GM12878 (cell line): Measurements from ENCODE around the gene SELENOP. TPM values are rescaled to one million over a fixed set of nuclear protein-coding genes. Genes with fewer than 3 reads are reported as not detected.

Experiments used
- ATAC-seq: fragments of 200-7000 bp; cut with Tn5 transposase; 3 replicates; pipeline ENCODE4 v1.9.1; 2020; ENCODE audit warnings: mild to moderate bottlenecking, moderate library complexity
- BruUV-seq: library from RNA; stranded (reverse); fragments of 400-500 nt; replicated peaks from 2 replicates; lab custom pipeline; 2021; lab: Mats Ljungman, UMichigan
- CTCF ChIA-PET: fragments of 300-600 bp; sonication (Branson Sonifier 250); formaldehyde crosslinking; extraction: SDS; loops from one replicate; lab custom pipeline; 2021; ENCODE audit warnings: inconsistent platforms; lab: Yijun Ruan, JAX
- POLR2A ChIA-PET: fragments of 350-600 bp; formaldehyde crosslinking; extraction: SDS; loops from one replicate; lab custom pipeline; 2021; ENCODE audit warnings: inconsistent platforms; lab: Charles Lee
- RAD21 ChIA-PET: fragments of 300-600 bp; sonication (Branson Sonifier 250); formaldehyde crosslinking; loops from one replicate; lab custom pipeline; 2023; ENCODE audit warnings: antibody characterized with exemption; ENCODE audit not compliant: unreplicated experiment; lab: Charles Lee
- SMC1A ChIA-PET: fragments of 300-600 bp; sonication (Branson Sonifier 250); formaldehyde crosslinking; loops from one replicate; lab custom pipeline; 2023; ENCODE audit not compliant: unreplicated experiment, uncharacterized antibody; lab: Charles Lee
- DNase-seq: peaks from one replicate; pipeline ENCODE4 v3.0.0-alpha.2; 2011; ENCODE audit warnings: low read depth, low spot score
- FAIRE-seq: peaks from 3 replicates; lab custom pipeline; 2011; peaks lifted over from hg19 to GRCh38; lab: Jason Lieb, UNC
- H2AFZ ChIP-seq: 2 replicates; pipeline ENCODE4 v1.6.0; 2011; ENCODE audit warnings: low read depth, low read length, control low read depth; ENCODE audit not compliant: control insufficient read depth
- H3K27ac ChIP-seq: 2 replicates; pipeline ENCODE4 v1.5.1; 2011; ENCODE audit warnings: control low read depth; ENCODE audit not compliant: control insufficient read depth, insufficient read depth
- H3K27me3 ChIP-seq, 2 experiments: replicated peaks in 1 of 2; 2 replicates each; pipeline versions ENCODE4 v1.6.0 to v1.6.1; 2011; ENCODE audit warnings: low read length in 1 of 2; ENCODE audit not compliant: control insufficient read depth in 2 of 2, insufficient read depth in 2 of 2
- H3K36me3 ChIP-seq, 2 experiments: 2 replicates each; pipeline ENCODE4 v1.5.1; 2011; ENCODE audit warnings: low read length in 1 of 2; ENCODE audit not compliant: control insufficient read depth in 2 of 2, insufficient read depth in 2 of 2
- H3K4me1 ChIP-seq: 2 replicates; pipeline ENCODE4 v1.6.1; 2011; ENCODE audit warnings: mild to moderate bottlenecking, low read length, moderate library complexity, mixed read lengths; ENCODE audit not compliant: control insufficient read depth, insufficient read depth
- H3K4me2 ChIP-seq: 2 replicates; pipeline ENCODE4 v1.6.0; 2011; ENCODE audit warnings: control low read depth; ENCODE audit not compliant: control insufficient read depth, insufficient read depth
- H3K4me3 ChIP-seq: fragments of 200-600 bp; sonication (generic); 2 replicates; pipeline ENCODE4 v1.5.1; 2016
- H3K79me2 ChIP-seq: 2 replicates; pipeline ENCODE4 v1.6.0; 2011; ENCODE audit warnings: low read length; ENCODE audit not compliant: control insufficient read depth, insufficient read depth
- H3K9ac ChIP-seq: 2 replicates; pipeline ENCODE4 v1.8.0; 2011; ENCODE audit warnings: low read length, control low read depth, mixed read lengths; ENCODE audit not compliant: control insufficient read depth, insufficient read depth
- H3K9me3 ChIP-seq: replicated peaks from 3 replicates; pipeline ENCODE4 v1.5.1; 2011; ENCODE audit warnings: mild to moderate bottlenecking, low read length; ENCODE audit not compliant: control insufficient read depth, insufficient read depth
- H4K20me1 ChIP-seq: 2 replicates; pipeline ENCODE4 v1.6.0; 2011; ENCODE audit not compliant: control insufficient read depth, insufficient read depth
- CBX3 ChIP-seq: fragments of 200-600 bp; sonication (generic); IDR thresholded peaks from 2 replicates; pipeline ENCODE4 v1.6.1; 2016; ENCODE audit warnings: low read depth, borderline replicate concordance
- CHD1 ChIP-seq: IDR thresholded peaks from 2 replicates; pipeline ENCODE4 v1.6.1; 2012; ENCODE audit warnings: low read depth, low read length, improper control_type of control experiment
- POLR2A ChIP-seq: IDR thresholded peaks from 2 replicates; pipeline ENCODE4 v1.6.1; 2011; ENCODE audit warnings: low read depth, mild to moderate bottlenecking, low read length
- RELA ChIP-seq: fragments of 450-650 bp; IDR thresholded peaks from 2 replicates; pipeline ENCODE4 v1.8.0; 2014; ENCODE audit warnings: borderline replicate concordance; ENCODE audit not compliant: partially characterized antibody
- WGBS: methylation state at CpG from one replicate; pipeline ENCODE4 v1.1.6; 2016; ENCODE audit warnings: low lambda C conversion rate; ENCODE audit not compliant: insufficient replicate concordance, insufficient coverage; ENCODE audit errors: missing lambda C conversion rate; 5-methylcytosine and 5-hydroxymethylcytosine counted together
- in situ Hi-C: fragments of 300-500 bp; cut with MboI; formaldehyde crosslinking; loops from 9 replicates; pipeline ENCODE4 v1.14.3; 2018; ENCODE audit warnings: mixed read lengths
- intact Hi-C: fragments of 100-400 bp; cut with micrococcal nuclease; formaldehyde crosslinking; loops from one replicate; pipeline ENCODE4 v1.14.2; 2022; ENCODE audit not compliant: unreplicated experiment
- polyA plus RNA-seq, 11 experiments: library from polyadenylated mRNA; depleted of rRNA in 4 of 11; unstranded in 6 of 11; stranded (reverse) in 5 of 11; fragments of >200 nt; fragmentation: Nextera tagmentation in 4 of 11; fragmentation: Illumina TruSeq in 1 of 11; extraction: Ambion mirVana in 4 of 11; extraction: Trizol in 1 of 11; gene quantifications; 1 replicate in 1 of 11; 2 replicates in 10 of 11; pipeline versions ENCODE4 v1.2.1 to v1.2.3, GENCODE V29; 2011 to 2016; ENCODE audit warnings: inconsistent platforms in 2 of 11, missing spikeins in 2 of 11, low read depth in 1 of 11
- total RNA-seq, 4 experiments: library from RNA; depleted of rRNA in 3 of 4; stranded (reverse); fragments of >200 nt in 3 of 4; fragmentation: Illumina TruSeq in 1 of 4; extraction: Trizol in 1 of 4; gene quantifications; 2 replicates each; pipeline versions ENCODE4 v1.2.1 to v1.2.3, GENCODE V29; 2013 to 2021
- TF ChIP-seq, protein P1 (sequence below): IDR thresholded peaks from 2 replicates; pipeline ENCODE4 v1.6.1; 2011; ENCODE audit warnings: borderline replicate concordance, low read depth, mild to moderate bottlenecking, moderate library complexity, low read length; ENCODE audit not compliant: insufficient read depth, poor library complexity, severe bottlenecking

SELENOP gene
- total and polyA plus RNA-seq, 10 of the 15 experiments (the other 5 are each of a cell fraction or from before 2014, with no cell fraction given): 0.08 to 5.1 (median 0.88) TPM; not detected in 3

DNA sequence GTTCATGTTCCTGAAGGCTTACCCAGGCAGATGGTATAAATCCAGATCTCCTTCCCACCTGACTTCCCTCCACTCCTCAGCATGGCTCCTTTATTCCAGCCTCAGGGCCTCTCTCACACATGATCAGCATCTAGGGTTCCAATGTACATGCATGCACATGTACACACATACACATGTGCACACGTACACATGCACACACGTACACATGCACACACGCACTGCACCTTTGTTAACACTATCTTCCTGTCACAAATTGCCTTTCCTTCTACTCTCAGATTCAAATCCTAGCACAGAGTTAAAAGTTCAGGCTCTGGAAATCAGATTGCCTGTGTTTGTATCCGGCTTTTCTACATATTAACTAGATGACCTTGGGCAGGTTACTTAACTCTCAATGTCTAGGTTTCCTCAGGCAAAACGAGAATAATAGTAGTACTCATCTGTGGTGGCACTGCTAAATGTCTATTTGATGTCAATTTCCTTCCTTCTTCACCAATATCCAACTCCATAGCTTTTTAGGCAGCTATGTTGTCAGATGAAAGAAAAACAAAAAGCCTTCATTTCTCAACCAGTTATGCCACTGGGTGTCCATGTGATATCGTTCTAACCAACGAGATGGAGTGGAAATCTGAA lies 12.8 kb upstream of the SELENOP start:
- TF ChIP-seq RELA: no peak
- TF ChIP-seq CBX3: no peak
- TF ChIP-seq, protein P1, sequence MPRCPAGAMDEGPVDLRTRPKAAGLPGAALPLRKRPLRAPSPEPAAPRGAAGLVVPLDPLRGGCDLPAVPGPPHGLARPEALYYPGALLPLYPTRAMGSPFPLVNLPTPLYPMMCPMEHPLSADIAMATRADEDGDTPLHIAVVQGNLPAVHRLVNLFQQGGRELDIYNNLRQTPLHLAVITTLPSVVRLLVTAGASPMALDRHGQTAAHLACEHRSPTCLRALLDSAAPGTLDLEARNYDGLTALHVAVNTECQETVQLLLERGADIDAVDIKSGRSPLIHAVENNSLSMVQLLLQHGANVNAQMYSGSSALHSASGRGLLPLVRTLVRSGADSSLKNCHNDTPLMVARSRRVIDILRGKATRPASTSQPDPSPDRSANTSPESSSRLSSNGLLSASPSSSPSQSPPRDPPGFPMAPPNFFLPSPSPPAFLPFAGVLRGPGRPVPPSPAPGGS: no peak
- TF ChIP-seq POLR2A: no peak
- no peak for TF ChIP-seq CHD1
- H3K9ac ChIP-seq: no peak overlapping the region
- CTCF ChIA-PET: interaction anchor here (0.8 to 2.1 kb wide), 3 partner anchors 16 to 77 kb away, joined by 3 to 7 read pairs (median 3); no protein-coding TSS in a partner anchor
- H3K27me3 ChIP-seq: no peaks in the 10 kb centered on the region; a peak in 1 of 4 replicates
- DNase-seq: no peak
- POLR2A ChIA-PET: no interaction called here
- no TSS peak for BruUV-seq
- H3K79me2 ChIP-seq: no peaks in the 10 kb centered on the region
- H3K27ac ChIP-seq: no peak overlapping the region
- SMC1A ChIA-PET: interaction anchor here (0.7 to 2.6 kb wide), 3 partner anchors 9 to 64 kb away, joined by 3 to 8 read pairs (median 4); no protein-coding TSS in a partner anchor
- in situ Hi-C loops (no loop called here), intact Hi-C loops (no loop called here)
- no peak overlapping the region for H2AFZ ChIP-seq
- H3K36me3 ChIP-seq: no peaks in the 10 kb centered on the region
- 35% methylated on average over 7 of the region's 7 CpGs for WGBS
- RAD21 ChIA-PET: no interaction called here
- FAIRE-seq: no peak
- no peaks in the 10 kb centered on the region for H3K4me1 ChIP-seq
- no peak overlapping the region for H3K4me2 ChIP-seq
- no peak overlapping the region for H3K4me3 ChIP-seq
- ATAC-seq: no peak
- H4K20me1 ChIP-seq: no peaks in the 10 kb centered on the region
- no peaks in the 10 kb centered on the region for H3K9me3 ChIP-seq
